SJSA1 (cell line): Measurements from ENCODE around the gene CDK14. TPM values are rescaled to one million over a fixed set of nuclear protein-coding genes. Genes with fewer than 3 reads are reported as not detected.

Experiments used
- DNase-seq, 2 experiments: peaks; one replicate each; pipeline ENCODE4 v3.0.0-alpha.2; 2015 to 2020; ENCODE audit warnings: low spot score in 2 of 2, low read depth in 1 of 2
- H3K27ac ChIP-seq: fragments of 250-450 bp; sonication (Bioruptor Pico); 2 replicates; pipeline ENCODE4 v1.5.1; 2020; ENCODE audit warnings: mild to moderate bottlenecking, moderate library complexity
- H3K27me3 ChIP-seq: fragments of 250-450 bp; sonication (Bioruptor Pico); replicated peaks from 2 replicates; pipeline ENCODE4 v1.5.1; 2020; ENCODE audit warnings: mild to moderate bottlenecking, moderate library complexity
- H3K36me3 ChIP-seq: fragments of 250-450 bp; sonication (Bioruptor Pico); 2 replicates; pipeline ENCODE4 v1.5.1; 2020; ENCODE audit warnings: mild to moderate bottlenecking
- H3K4me1 ChIP-seq: fragments of 250-450 bp; sonication (Bioruptor Pico); replicated peaks from 2 replicates; pipeline ENCODE4 v1.6.1; 2021; ENCODE audit warnings: mild to moderate bottlenecking
- H3K4me3 ChIP-seq: fragments of 250-450 bp; sonication (Bioruptor Pico); 2 replicates; pipeline ENCODE4 v1.5.1; 2020; ENCODE audit warnings: mild to moderate bottlenecking
- H3K9me3 ChIP-seq: fragments of 250-450 bp; sonication (Bioruptor Pico); replicated peaks from 2 replicates; pipeline ENCODE4 v1.5.1; 2020; ENCODE audit warnings: mild to moderate bottlenecking
- total RNA-seq: library from RNA; depleted of rRNA; stranded (reverse); fragments of >200 nt; shearing (Covaris generic); gene quantifications from 2 replicates; pipeline ENCODE4 v1.2.3, GENCODE V29; 2014

The CDK14 gene
- total RNA-seq, 1 experiment from 2014 or later, result 20.8 TPM

DNA sequence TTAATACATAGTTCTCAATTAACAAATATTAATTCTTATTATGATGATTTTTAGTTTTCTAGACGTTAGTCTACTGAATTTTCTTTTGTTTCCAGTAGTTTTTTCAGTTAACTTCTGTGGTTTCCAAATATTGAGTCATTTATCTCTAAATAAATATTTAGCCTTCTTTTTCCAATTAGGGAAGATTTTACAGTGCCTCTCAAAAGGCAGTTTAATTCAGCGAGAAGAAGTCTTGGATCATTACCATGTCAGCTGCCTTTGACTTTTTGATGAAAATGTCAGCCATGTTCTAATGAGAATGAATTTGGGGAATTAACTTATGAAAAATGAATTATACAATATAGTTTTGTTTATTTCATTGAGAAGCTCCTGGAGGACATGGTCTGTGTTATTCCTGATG, 90.0 kb downstream of the CDK14 start:
- Histone ChIP-seq H3K9me3 (no peaks in the 10 kb centered on the region), H3K27ac (0 out of 2 replicates have a peak overlapping the region, but pooled peaks have one; percentile 9), H3K4me1 (peaks cover 10% of the 10 kb centered on the region; the same call in 1 of the 2 replicates), H3K4me3 (no peak overlapping the region), H3K27me3 (no peaks in the 10 kb centered on the region), H3K36me3 (no peaks in the 10 kb centered on the region)
- no peak for DNase-seq

- Histone ChIP-seq H3K9me3 (no peaks in the 10 kb centered on the region), H3K4me1 (peaks cover 10% of the 10 kb centered on the region; the same call in 1 of the 2 replicates), H3K4me3 (no peak overlapping the region), H3K27ac (no peak overlapping the region), H3K27me3 (no peaks in the 10 kb centered on the region), H3K36me3 (no peaks in the 10 kb centered on the region)
- DNase-seq, result no peak
Measured at GRCh38 chr7:90688810-90689209, 92.7 kb downstream of the CDK14 start.

GRCh38 chr7:90689260-90689659, 93.1 kb downstream of the CDK14 start:
- Histone ChIP-seq H3K4me3 (no peak overlapping the region), H3K27ac (no peak overlapping the region), H3K36me3 (no peaks in the 10 kb centered on the region), H3K9me3 (no peaks in the 10 kb centered on the region), H3K27me3 (no peaks in the 10 kb centered on the region), H3K4me1 (peaks cover 10% of the 10 kb centered on the region; the same call in 1 of the 2 replicates)
- no peak for DNase-seq

- peaks cover 10% of the 10 kb centered on the region; the same call in 1 of the 2 replicates for H3K4me1 ChIP-seq
- no peaks in the 10 kb centered on the region for H3K9me3 ChIP-seq
- H3K27ac ChIP-seq, result no peak overlapping the region
- no peaks in the 10 kb centered on the region for H3K27me3 ChIP-seq
- no peak for DNase-seq
- H3K36me3 ChIP-seq, result no peaks in the 10 kb centered on the region
- H3K4me3 ChIP-seq, result no peak overlapping the region
Measured at GRCh38 chr7:90690159-90690858, 94.2 kb downstream of the CDK14 start.

- no peak overlapping the region for H3K4me3 ChIP-seq
- H3K9me3 ChIP-seq, result no peaks in the 10 kb centered on the region
- H3K27me3 ChIP-seq, result no peaks in the 10 kb centered on the region
- no peak for DNase-seq
- no peaks in the 10 kb centered on the region for H3K36me3 ChIP-seq
- no peak overlapping the region for H3K27ac ChIP-seq
- no peaks in the 10 kb centered on the region for H3K4me1 ChIP-seq
Measured at GRCh38 chr7:90692396-90692795, 96.3 kb downstream of the CDK14 start.

GRCh38 chr7:90692947-90693346, 96.8 kb downstream of the CDK14 start:
- Histone ChIP-seq H3K27me3 (no peaks in the 10 kb centered on the region), H3K9me3 (no peaks in the 10 kb centered on the region), H3K4me1 (no peaks in the 10 kb centered on the region), H3K27ac (no peak overlapping the region), H3K4me3 (no peak overlapping the region), H3K36me3 (no peaks in the 10 kb centered on the region)
- no peak for DNase-seq

DNA sequence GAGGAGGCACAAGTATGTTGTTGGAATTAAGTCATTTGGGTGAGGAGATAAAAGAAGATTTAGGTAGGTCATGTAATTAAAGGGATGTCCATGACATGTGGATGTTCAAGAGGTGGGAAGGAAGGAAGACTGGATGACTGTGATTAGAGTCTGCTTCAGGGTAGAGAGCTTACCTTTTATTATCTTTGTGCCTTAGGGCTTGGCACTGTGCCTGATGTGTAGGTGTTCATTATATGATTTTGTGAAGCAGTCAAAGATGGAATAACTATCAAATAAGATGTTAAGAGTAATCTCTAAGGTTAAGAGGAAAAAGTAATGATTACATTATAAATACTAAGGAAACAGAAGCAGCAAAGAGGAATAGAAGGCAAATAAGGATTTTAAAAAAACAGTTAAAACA, 97.8 kb downstream of the CDK14 start:
- no peak overlapping the region for H3K4me3 ChIP-seq
- no peaks in the 10 kb centered on the region for H3K27me3 ChIP-seq
- no peaks in the 10 kb centered on the region for H3K9me3 ChIP-seq
- no peaks in the 10 kb centered on the region for H3K36me3 ChIP-seq
- H3K4me1 ChIP-seq, result no peaks in the 10 kb centered on the region
- H3K27ac ChIP-seq, result no peak overlapping the region
- DNase-seq, result no peak

DNA sequence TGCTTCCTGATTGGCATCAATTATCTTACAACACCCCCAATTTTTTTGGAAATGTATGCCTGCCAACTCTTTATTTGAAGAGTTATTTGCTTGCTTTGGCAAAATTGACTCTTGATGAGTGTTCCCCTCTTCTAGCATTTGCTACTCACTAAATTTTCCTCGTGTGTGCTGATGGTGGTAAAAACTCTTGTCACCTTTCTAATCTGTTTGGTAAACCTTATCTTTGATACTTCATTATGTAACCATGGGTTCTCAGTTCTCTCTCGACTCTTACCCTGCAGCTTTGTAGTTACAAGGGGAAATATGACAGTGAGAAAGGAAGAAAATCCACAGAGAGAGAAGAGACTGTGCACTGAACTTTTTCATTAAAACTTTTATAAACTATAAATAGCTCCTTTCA, 102.5 kb downstream of the CDK14 start:
- Histone ChIP-seq H3K36me3 (no peaks in the 10 kb centered on the region), H3K4me1 (no peaks in the 10 kb centered on the region), H3K27me3 (no peaks in the 10 kb centered on the region), H3K9me3 (no peaks in the 10 kb centered on the region), H3K4me3 (no peak overlapping the region), H3K27ac (no peak overlapping the region)
- DNase-seq, result no peak

DNA sequence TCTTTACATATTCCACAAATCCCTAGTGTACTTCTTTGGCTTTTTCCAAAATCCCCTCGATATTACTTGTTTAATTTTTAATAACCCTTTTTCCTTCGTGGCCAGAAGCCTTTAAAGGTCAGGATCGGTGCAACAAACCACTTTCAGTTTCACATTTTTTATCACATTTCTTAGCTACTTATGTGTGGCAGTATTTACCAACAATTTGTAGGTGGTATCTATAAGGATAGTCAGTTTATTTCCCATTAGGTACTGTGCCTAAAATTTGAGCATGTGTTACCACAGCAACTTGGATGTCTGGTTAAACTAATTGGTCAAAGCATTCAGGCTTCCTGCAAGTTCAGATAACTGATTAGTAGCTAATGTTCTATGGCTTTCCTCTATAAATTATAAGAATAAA, 104.9 kb downstream of the CDK14 start:
- no peaks in the 10 kb centered on the region for H3K36me3 ChIP-seq
- H3K27ac ChIP-seq, result no peak overlapping the region
- no peaks in the 10 kb centered on the region for H3K27me3 ChIP-seq
- no peak for DNase-seq
- H3K4me1 ChIP-seq, result peaks cover 5% of the 10 kb centered on the region
- H3K9me3 ChIP-seq, result no peaks in the 10 kb centered on the region
- no peak overlapping the region for H3K4me3 ChIP-seq

DNA sequence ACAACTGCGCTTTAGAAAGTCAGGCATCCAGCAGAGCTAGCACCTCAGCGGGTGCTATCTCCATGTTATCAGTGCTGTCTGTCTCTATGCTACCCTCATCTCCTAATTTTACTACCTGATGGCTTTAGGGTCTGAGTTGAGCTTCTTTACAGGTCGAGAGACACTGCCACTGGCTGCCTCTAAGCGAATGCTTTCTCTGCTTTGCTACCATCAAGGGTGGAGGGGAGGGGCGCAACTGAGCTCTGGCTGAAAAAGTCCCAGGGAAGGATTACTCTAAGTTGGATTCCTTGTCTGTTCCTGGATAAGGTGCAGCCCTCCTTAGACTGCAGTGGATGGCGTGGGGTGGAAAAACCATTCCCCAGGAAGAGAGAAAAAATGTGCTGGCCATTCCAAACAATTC, 105.7 kb downstream of the CDK14 start:
- Histone ChIP-seq H3K27ac (no peak overlapping the region), H3K36me3 (no peaks in the 10 kb centered on the region), H3K4me1 (peaks cover 12% of the 10 kb centered on the region), H3K9me3 (no peaks in the 10 kb centered on the region), H3K4me3 (no peak overlapping the region), H3K27me3 (no peaks in the 10 kb centered on the region)
- DNase-seq, result no peak

GRCh38 chr7:90705391-90706071, 109.4 kb downstream of the CDK14 start:
- Histone ChIP-seq H3K4me3 (no peak overlapping the region), H3K27me3 (no peaks in the 10 kb centered on the region), H3K9me3 (no peaks in the 10 kb centered on the region), H3K36me3 (no peaks in the 10 kb centered on the region), H3K4me1 (peaks cover 12% of the 10 kb centered on the region), H3K27ac (no peak overlapping the region)
- no peak for DNase-seq

GRCh38 chr7:90706072-90706716, 110.1 kb downstream of the CDK14 start:
- peaks cover 12% of the 10 kb centered on the region for H3K4me1 ChIP-seq
- no peak overlapping the region for H3K4me3 ChIP-seq
- H3K9me3 ChIP-seq, result no peaks in the 10 kb centered on the region
- H3K36me3 ChIP-seq, result no peaks in the 10 kb centered on the region
- DNase-seq, result peak in 1 of 2 experiments; percentile 69
- no peak overlapping the region for H3K27ac ChIP-seq
- H3K27me3 ChIP-seq, result no peaks in the 10 kb centered on the region

DNA sequence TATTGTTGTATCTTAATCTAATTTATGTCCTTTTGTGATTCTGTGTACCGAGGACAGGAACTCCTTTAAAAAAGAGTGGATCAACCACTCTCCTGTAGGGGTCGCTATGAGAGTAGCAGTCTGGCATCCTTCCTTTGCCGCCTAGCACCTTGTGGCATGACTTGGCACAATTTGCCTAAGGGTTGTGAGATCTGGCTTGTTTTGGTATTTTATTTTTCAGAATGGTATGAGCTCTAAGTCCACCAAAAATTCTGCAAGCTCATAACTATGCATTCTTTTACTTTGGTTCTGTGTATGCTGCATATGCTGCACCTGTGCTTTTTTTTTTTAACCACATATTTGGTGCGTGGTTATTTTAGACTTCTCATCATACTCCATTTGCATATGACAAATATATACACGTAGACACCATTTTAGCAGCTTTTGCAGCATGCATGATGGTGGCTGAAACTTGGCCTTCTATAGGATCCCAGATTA, 112.8 kb downstream of the CDK14 start:
- H3K9me3 ChIP-seq, result no peaks in the 10 kb centered on the region
- no peak overlapping the region for H3K27ac ChIP-seq
- H3K27me3 ChIP-seq, result no peaks in the 10 kb centered on the region
- no peaks in the 10 kb centered on the region for H3K36me3 ChIP-seq
- peaks cover 12% of the 10 kb centered on the region for H3K4me1 ChIP-seq
- no peak overlapping the region for H3K4me3 ChIP-seq
- DNase-seq, result no peak
